Hindlimb muscle (tissue), 1 donor: ENCODE measurements around the gene CCIN. TPM values are rescaled to one million over a fixed set of nuclear protein-coding genes. Genes with fewer than 3 reads are reported as not detected.
"Not testable (repeated sequence)": the region's sequence is repeated elsewhere in the genome, so short reads cannot be mapped to it uniquely, and the experiment has no call there.

Source experiments
- DNase-seq: peaks from one replicate; pipeline ENCODE4 v3.0.0-alpha.2; 2013
- polyA plus RNA-seq: library from polyadenylated mRNA; unstranded; fragments of 120-200 nt; gene quantifications from one replicate; pipeline ENCODE4 v1.2.1, GENCODE V29; 2013; ENCODE audit not compliant: insufficient read length

CCIN gene
- polyA plus RNA-seq, 1 donor: 0.59 TPM

DNA sequence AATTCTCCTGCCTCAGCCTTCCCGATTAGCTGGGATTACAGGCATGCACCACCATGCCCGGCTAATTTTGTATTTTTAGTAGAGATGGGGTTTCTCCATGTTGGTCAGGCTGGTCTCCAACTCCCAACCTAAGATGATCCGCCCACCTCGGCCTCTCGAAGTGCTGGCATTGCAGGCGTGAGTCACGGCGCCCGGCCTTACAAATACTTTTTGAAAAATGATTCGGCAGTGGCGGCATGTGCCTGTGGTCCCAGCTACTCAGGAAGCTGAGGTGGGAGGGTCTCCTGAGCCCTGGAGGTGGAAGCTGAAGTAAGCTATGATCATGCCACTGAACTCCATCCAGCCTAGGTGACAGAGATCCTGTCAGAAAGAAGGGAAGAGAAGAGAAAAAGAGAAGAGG is 9.1 kb upstream of the CCIN start:
- not testable (repeated sequence) for DNase-seq

DNA sequence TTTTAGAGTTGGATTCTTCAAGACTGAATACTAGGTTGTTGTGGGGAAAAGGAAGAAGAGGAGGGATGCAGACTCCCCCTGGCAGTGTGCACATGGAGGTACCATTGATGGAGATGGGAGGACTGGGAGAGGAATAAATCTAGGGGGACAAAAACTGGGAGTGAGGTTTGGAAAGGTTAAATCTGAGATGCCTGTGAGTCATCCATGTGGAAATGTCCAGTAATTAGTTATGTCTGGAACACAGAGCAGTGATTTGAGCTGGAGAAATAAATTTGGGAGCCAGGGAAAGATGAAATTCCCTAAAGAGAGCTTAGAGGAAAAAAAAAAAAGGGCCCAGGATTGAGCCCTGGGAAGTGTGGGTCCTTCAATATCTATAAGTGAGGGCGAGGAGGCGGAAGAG is 8.0 kb upstream of the CCIN start:
- DNase-seq: no peak

DNA sequence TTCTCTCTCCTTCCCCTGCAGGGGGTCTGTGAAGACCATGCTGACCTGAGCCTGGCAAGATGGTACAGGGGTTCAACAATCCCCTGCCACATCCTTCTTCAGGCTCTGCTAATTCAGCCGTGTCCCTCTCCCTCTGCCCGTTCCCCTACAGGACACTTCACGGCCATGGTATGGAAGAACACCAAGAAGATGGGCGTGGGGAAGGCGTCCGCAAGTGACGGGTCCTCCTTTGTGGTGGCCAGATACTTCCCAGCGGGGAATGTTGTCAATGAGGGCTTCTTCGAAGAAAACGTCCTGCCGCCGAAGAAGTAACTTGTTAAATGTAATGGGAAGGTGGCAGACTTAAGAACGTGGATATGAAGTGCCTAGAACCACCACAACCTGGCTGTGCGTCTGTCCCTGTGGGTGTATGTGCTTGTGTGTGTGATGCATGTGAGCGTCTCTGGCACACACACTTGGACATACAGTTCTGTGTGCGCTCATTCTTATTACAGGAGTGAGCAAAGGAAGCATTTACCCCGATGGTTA is 6.9 kb upstream of the CCIN start:
- no peak for DNase-seq

DNA sequence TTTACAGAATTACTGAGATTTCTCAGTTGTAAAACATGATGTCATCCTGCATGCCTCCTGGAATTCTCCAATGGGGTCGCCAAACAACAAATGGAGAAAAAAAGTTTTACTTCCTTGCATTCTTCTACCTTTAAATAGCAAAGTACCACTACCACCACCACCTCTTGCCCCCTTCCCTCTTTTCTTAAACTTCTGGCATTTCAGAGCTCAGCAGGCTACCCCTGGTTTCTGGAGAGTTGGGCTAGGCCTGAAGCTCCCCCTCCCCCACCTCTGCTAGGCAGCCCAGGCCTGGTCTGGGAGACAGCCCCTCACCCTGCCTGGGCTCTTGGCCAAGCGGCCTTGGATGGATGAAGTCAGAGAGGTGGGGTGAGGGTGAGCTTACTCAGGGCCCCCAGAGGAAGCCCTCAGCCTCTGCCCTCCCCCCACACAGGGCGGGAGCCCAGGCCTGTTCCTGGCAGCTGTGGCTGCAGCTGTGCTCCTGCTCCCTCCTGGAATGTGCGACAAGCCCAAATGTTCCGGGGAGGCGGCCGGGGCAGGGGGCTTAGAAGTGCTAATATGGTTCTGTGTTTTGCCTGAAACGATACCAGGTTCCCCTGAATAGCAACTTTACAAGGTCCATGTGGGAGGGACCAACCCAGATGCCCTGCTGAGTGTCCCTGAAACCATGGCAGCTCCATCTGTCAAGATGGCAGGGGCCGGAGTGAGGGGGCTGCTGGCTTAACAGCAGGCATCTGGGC is 6.0 kb upstream of the CCIN start:
- DNase-seq: peak; percentile 91

DNA sequence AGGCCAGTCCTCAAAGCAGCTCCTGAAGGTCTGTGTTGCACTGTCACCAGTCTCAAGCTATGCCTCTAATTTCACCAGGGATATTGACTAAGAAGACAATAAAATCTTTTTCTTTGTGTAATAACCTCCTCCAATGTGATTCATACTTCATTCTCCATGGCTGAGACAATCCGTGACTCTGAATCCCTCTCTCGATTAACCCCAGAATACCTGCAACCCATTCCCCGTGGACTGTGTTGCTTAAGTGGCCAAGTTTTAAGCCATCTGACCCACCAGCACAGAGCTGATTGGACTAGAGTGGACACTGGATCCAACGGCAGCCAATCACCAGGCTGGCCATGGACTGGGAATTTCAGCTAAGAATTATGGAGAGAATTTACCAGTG is 5.4 kb upstream of the CCIN start:
- no peak for DNase-seq

DNA sequence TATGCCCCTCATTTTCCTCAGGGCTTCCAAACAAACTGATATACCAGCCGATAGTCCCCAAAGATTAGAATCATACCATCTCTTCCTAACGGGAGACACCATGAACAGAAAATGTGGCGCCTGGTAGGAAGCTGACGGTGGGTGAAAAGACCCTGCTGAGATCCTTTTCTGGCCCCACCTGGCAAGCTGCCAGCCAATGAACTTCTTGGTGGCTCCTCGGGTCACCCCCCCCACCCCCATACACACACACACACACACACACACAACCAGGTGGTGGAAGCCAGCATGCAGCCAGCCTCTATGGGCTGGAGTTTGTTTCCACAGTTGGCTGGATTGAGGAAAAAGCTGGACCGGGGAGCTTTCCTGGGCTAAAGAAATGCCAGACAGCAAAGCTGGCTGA is 4.8 kb upstream of the CCIN start:
- DNase-seq: no peak

DNA sequence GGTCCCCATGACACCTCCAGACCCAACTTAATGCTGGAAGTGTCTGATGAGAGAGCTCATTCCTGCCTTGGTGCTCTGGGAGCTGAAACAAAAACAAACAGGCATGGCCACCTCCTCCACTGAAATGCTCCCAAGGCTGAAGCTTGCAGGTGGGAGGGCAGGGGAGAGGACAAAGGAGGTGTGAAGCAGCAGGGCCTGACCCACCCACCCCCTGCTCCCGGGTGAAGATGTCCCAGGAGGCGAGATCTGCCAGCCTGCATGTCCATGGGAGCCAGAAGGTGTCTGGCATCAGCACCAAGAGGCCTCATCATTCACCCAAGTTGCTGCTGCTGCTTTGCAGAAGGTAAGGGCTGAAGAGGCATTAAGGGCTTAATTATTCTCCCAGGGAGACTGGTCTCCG is 4.2 kb upstream of the CCIN start:
- DNase-seq: no peak

DNA sequence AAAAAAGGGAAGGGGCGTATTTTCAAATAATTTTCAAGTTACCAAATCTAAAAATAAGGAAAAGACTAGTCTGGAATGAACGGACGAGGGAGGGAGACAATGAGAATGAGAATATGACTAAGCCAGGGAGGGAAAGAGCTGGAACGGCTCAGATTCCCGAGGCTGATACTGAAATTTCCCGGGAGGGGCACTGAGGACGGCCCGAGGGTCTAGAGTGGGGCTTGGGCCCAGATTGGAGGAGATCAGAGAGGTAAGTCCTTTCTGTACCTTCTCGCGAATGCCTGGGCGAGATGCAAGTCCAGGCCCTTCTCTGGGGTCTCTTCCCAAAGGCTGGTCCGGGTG is 3.4 kb upstream of the CCIN start:
- peak; percentile 73 for DNase-seq

DNA sequence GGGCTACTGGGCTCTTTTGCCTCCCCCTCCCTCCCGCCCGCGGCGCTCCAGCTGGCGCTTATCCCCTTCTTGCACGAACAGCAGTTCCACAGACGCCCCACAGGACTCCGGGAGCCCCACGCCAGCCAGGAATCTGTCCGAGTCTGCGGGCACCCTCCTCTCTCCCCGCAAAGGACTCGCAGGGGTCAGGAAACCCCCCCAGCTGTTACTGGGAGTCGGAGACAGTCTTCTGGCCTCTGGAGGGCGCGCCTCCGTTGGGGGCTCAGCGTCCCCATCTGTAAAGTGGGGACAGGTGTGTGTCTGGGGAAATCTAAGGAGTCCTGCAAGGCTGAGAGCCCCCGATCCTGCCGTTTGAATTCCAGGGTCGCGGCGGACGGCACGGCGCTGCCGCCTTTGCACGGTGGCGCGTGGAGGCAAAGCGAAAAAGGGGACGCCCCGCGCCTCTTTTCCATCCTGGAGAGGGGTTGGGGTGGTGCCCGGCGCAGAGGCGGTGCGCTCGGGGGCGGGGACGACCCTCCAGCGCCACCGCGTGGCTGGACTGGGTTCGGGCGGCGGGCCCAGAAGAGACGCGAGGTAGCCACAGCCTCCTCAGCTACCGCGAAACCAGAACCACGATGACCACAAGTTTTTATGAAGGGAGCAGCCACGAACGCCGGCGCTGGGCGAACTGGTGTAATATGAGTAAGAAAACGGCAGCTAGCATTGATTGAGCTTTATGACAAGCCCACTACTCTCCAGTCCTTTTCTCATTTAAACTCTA is 2.8 kb upstream of the CCIN start:
- peak; percentile 91 for DNase-seq

DNA sequence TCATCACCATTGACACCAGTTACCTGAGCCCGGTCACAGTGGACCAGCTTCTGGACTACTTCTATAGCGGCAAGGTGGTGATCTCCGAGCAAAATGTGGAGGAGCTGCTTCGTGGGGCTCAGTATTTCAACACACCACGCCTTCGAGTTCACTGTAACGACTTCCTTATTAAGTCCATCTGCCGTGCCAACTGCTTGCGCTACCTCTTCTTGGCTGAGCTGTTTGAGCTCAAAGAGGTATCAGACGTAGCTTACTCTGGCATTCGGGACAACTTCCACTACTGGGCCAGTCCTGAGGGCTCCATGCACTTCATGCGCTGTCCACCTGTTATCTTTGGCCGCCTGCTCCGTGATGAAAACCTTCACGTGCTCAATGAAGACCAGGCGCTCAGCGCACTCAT is 520 bp downstream of the CCIN start:
- DNase-seq: no peak

DNA sequence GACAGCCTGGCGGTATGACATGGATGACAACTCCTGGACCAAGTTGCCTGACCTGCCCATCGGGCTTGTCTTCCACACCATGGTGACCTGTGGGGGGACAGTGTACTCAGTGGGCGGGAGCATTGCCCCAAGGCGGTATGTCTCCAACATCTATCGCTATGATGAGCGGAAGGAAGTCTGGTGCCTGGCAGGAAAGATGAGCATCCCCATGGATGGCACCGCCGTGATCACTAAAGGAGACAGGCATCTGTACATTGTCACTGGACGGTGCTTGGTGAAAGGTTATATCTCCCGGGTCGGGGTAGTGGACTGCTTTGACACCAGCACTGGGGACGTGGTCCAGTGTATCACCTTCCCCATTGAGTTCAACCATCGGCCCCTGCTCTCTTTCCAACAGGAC is 1.3 kb downstream of the CCIN start:
- no peak for DNase-seq

DNA sequence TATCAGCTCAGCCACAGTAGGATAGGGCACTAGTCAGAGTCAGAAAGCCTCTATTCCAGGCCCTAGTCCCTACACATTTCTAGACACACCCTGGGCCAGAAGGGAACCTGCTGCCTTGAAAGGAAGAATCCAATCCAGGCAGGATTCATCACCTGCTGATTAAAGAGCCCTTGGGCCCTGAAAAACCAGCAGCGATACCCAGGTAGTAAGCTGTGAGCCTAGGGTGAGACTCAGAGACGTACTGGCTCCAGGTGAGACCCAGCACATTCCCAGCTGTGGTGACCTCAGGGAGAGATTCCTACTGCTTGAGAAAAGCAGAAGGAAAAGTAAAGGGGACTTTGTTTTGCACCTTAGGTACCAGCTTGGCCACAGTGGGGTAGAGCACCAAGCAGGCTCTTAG is 4.7 kb downstream of the CCIN start:
- no peak for DNase-seq

DNA sequence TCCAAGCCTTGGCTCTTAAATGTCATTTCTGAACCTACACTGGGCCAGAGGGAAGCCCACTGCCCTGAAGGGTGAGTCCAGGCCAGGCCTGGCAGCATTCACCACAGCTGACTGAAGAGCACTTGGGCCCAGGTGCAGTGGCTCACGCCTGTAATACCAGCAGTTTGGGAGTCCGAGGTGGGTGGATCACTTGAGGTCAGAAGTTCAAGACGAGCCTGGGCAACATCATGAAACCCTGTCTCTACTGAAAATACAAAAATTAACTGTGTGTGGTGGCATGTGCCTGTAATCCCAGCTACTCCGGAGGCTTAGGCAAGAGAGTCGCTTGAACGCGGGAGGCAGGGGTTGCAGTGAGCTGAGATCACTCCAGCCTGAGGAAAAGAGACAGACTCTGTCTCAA is 5.1 kb downstream of the CCIN start:
- no peak for DNase-seq

DNA sequence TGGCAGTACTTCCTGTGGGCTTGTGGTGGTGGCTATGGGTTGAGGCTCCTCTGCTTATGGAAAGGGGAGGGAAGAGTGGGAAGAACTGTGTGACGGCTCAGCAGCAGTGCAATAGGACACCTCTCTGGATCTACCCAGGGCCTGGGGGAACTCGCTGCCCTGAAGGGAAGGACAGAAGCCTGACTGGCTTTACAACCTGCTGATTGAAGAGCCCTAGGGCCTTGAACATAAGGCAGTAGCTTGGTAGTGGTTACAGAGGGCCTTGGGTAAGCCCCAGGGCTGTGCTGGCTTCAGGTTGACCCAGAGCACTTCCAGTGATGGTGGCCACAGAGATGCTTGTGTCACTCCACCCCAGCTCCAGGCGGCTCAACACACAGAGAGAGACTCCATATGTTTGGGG is 5.5 kb downstream of the CCIN start:
- no peak for DNase-seq

DNA sequence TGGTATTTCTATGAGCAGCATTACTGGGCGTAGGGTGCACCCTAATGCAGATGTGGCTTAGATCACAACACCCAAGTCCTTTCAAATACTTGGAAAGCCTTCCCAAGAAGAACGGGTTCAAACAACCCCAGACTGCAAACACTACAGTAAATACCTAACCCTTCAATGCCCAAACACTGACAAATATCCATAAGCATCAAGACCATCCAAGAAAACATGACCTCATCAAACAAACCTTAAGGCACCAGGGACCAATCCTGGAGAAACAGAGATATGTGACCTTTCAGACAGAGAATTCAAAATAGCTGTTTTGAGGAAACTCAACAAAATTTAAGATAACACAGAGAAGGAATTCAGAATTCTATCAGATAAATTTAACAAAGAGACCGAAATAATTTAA is 6.0 kb downstream of the CCIN start:
- DNase-seq: not testable (repeated sequence)

DNA sequence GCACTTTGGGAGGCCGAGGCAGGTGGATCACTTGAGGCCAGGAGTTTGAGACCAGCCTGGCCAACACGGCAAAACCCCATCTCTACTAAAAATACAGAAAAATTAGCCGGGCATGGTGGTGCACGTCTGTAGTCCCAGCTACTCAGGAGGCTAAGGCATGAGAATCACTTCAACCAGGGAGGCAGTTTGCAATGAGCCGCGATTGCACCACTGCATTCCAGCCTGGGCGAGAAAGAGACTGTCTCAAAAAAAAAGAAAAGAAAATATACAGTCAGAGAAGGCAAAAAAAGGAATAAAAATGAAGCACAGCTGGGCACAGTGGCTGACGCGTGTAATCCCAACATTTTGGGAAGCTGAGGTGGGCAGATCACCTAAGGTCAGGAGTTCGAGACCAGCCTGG is 7.3 kb downstream of the CCIN start:
- DNase-seq: not testable (repeated sequence)

DNA sequence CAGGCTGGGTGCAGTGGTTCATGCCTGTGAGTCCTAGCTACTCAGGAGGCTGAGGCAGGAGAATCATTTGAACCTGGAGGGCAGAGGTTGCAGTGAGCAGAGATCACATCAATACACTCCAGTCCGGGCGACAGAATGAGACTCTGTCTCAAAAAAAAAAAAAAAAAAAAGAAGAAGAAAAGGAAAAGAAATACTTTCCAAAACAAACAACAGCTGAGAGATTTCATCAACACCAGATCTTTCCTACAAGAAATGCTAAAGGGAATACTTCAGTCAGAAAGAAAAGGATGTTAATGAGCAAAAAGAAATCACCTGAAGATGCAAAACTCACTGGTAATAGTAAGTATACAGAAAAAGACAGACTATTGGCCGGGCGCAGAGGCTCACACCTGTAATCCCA is 8.4 kb downstream of the CCIN start:
- DNase-seq: no peak

DNA sequence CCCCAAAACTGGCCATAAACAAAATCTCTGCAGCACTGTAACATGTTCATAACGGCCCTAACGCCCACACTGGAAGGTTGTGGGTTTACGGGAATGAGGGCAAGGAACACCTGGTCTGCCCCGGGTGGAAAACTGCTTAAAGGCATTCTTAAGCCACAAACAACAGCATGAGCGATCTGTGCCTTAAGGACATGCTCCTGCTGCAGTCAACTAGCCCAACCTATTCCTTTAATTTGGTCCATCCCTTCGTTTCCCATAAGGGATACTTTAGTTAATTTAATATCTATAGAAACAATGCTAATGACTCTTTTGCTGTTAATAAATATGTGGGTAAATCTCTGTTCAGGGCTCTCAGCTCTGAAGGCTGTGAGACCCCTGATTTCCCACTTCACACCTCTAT is 11.1 kb downstream of the CCIN start:
- not testable (repeated sequence) for DNase-seq

DNA sequence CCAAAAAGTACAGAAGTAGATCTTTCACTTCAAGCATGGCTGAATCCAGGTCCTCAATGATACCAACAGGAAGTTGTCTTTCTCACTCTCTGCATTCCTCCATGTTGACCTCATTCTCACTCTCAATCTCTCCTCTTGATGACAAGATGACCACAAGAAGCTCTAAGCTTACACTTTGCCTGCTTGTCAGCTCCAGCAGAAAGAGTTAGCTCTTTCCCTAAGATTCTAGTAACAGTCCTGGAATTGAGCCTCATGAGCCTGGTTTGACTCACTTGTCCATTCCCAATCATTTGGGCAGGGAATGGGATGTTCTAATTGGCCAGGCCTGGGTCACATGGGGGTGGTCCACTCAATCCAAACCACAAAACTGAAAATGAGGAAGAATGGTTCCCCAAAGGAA is 18.2 kb downstream of the CCIN start:
- no peak for DNase-seq

DNA sequence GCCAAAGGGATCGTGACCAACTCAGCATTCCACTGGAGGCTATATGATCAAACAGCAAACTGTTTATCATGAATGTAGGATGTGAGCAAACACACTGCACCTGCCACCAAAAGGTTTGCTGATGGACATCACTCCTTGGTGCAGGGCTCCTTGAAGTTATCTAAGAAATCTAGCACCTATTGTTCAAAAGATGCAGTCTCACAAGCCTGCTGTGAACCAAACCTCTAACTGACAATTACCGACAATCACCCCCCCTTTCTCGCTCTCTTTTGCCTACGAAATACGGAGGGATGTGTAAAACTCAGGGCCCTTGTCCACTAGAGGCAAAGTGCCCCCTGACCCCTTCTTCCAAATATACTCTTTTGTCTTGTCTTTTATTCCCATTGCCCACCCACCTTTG is 19.0 kb downstream of the CCIN start:
- DNase-seq: no peak

DNA sequence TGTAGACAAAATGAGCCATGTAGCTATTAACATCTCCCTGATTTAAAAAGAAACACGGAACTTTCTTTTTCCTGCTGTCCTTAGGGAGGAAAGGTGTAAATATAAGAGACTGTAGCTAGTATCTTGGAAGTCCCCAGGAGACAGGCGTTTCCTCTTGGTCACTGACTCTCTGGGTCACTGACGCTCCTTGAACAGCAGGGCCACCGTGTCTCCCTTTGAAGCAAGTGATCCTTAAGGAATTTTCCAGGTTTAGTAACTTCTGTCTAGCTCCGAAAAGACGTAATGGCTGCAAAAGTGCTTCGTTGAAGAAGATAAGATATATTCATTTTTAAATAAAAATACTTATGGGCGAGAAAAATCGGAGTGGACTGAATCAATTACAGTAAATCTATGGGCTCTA is 20.8 kb downstream of the CCIN start:
- DNase-seq: no peak

DNA sequence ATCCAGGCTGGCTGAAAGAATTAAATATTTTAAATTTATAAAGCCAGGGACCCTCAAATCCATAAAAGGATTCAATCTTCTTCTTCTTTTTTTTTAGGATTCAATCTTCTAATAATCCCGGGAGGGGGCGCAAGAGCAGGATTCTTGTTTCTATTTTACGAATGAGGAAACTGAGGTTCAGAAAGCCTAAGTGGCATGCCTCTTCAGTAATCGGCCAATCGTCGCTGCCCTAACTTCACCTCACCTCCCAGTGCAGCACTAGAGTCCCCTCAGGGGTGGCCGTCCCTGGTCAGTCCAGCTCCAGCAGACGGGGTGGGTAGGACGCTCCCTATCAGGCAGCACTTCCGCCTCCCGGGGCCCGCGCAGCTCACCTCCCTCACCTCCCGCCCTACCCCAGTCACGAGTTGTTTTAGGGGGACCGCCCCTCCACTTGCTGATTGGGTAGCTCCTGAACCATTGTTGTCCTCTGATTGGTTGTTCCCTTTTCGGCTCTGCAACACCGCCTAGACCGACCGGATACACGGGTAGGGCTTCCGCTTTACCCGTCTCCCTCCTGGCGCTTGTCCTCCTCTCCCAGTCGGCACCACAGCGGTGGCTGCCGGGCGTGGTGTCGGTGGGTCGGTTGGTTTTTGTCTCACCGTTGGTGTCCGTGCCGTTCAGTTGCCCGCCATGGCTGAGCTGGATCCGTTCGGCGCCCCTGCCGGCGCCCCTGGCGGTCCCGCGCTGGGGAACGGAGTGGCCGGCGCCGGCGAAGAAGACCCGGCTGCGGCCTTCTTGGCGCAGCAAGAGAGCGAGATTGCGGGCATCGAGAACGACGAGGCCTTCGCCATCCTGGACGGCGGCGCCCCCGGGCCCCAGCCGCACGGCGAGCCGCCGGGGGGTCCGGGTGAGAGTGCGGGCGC is 21.5 kb downstream of the CCIN start, which contains the start of gene CLTA:
TSS of gene CLTA (plus strand) at position 534 of the 902 bp plus-strand sequence. CDS start at position 670, 136 bp downstream.
- DNase-seq: peak; percentile 97

DNA sequence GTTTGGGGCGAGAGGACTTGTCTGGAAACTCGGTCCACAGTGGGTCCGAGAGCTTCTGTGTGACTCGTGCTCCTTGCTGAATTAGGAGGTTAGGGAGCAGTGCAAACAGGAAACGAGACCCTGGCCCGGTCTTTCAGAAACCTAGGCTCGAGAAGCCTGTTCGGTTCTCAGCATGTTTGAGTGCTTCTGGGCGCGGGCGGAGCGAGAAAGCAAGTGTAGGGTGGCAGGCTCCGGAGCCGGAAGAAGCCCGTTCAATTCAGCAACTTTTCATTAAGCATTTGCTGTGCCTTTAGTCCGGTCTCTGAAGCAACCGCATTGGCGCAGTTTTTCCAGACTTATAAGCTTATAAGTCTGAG is 22.1 kb downstream of the CCIN start:
- DNase-seq: no peak
